Pancreas (tissue), 10 donors: ENCODE results near the gene DENND4A. TPM values are rescaled to one million over a fixed set of nuclear protein-coding genes. Genes with fewer than 3 reads are reported as not detected.

Experiments used
- ATAC-seq, 4 donors: fragments of 200-7000 bp; cut with Tn5 transposase; one replicate each; pipeline versions ENCODE4 v1.8.0 to v1.9.1; 2020; ENCODE audit warnings: mild to moderate bottlenecking in 4 of 4, moderate library complexity in 4 of 4
- DNase-seq, 6 donors: peaks; one replicate each; pipeline ENCODE4 v3.0.0-alpha.2; 2020
- FAIRE-seq: peaks from 2 replicates; lab custom pipeline; 2012; peaks lifted over from hg19 to GRCh38; lab: Jason Lieb, UNC
- H3K27ac ChIP-seq, 4 donors: fragments of 200-600 bp; sonication (generic); 1 replicate in 3 of 4; 2 replicates in 1 of 4; pipeline versions ENCODE4 v1.5.0 to v1.8.0; 2020
- H3K27me3 ChIP-seq, 4 donors: fragments of 200-600 bp; one replicate each; pipeline ENCODE4 v1.8.0; 2021
- H3K36me3 ChIP-seq, 3 donors: fragments of 200-600 bp; sonication (generic) in 1 of 3; one replicate each; pipeline versions ENCODE4 v1.5.0 to v1.8.0; 2020 to 2021
- H3K4me1 ChIP-seq, 3 donors: fragments of 200-600 bp; one replicate each; pipeline ENCODE4 v1.8.0; 2021
- H3K4me3 ChIP-seq, 4 donors: fragments of 200-600 bp; sonication (generic) in 2 of 4; one replicate each; pipeline versions ENCODE4 v1.5.0 to v1.8.0; 2020 to 2021
- H3K9me3 ChIP-seq, 4 donors: fragments of 200-600 bp; one replicate each; pipeline ENCODE4 v1.8.0; 2021
- CTCF ChIP-seq, 4 donors: fragments of 200-600 bp; sonication (generic) in 3 of 4; IDR thresholded peaks; one replicate each; pipeline versions ENCODE4 v1.5.0 to v1.8.0; 2021; ENCODE audit warnings: antibody characterized with exemption in 4 of 4
- WGBS, 2 donors: extraction: QIAGEN DNeasy Blood & Tissue Kit; methylation state at CpG; one replicate each; pipeline ENCODE4 v1.1.7; 2013; 5-methylcytosine and 5-hydroxymethylcytosine counted together
- intact Hi-C, 3 donors: fragments of 100-400 bp; cut with DNase I; formaldehyde crosslinking; loops; one replicate each; pipeline versions ENCODE4 v1.11.1 to v1.14.2; 2022
- polyA plus RNA-seq, 2 donors: library from polyadenylated mRNA; stranded (reverse); fragments of 200-250 nt; gene quantifications; one replicate each; pipeline ENCODE4 v1.2.3, GENCODE V29; 2013
- total RNA-seq, 6 donors: library from RNA; stranded (reverse); fragmentation: NEBNext Ultra II Directional in 4 of 6; extraction: Animal tissue kit (Norgen Biotek cat#: 25700) in 4 of 6; gene quantifications; one replicate each; pipeline versions ENCODE4 v1.2.1 to v1.2.4, GENCODE V29; 2021 to 2023
- donor health status: healthy with polysubstance abuse.
- donor health status: DM: no; HTN: no; CAD: no; lungs with moderate emphysema.
- donor health status: DM: no; HTN: no; CAD: no.
- donor health status: control.
- donor health status: control.
- donor health status: Bipolar disorder and iron deficiency.
- donor health status: DM: yes; HTN: yes; CAD: no.
- donor health status: DM: no; HTN: no; CAD: no.
- donor health status: DM: no; HTN: no; CAD: no.
- donor health status: DM: yes; HTN: yes; CAD: no.

DENND4A gene
- total and polyA plus RNA-seq, 8 donors = 8.6 to 34.5 (median 26.5) TPM

- Histone ChIP-seq H3K4me1 (no peaks in the 10 kb centered on the region), H3K27me3 (no peaks in the 10 kb centered on the region), H3K4me3 (no peak overlapping the region), H3K36me3 (peaks cover 0 to 25% (median 9%) of the 10 kb centered on the region in 3 donors), H3K9me3 (no peaks in the 10 kb centered on the region), H3K27ac (no peak overlapping the region)
- no peak for DNase-seq
- ATAC-seq = no peak
- intact Hi-C loops = no loop called here
- TF ChIP-seq CTCF (IDR thresholded peaks at IDR 0.05) = no peak
- 95 to 100% methylated on average over 1 of the region's 1 CpG for WGBS, 2 donors
- no peak for FAIRE-seq
Measured at GRCh38 chr15:65688462-65688861, 103.6 kb downstream of the DENND4A start.

GRCh38 chr15:65682404-65682911, 109.6 kb downstream of the DENND4A start:
- intact Hi-C loops = no loop called here
- FAIRE-seq = no peak
- no peak overlapping the region for H3K4me3 ChIP-seq
- no peak for TF ChIP-seq CTCF (IDR thresholded peaks at IDR 0.05)
- no peaks in the 10 kb centered on the region for H3K9me3 ChIP-seq
- 78 to 81% methylated on average over 2 of the region's 2 CpGs for WGBS, 2 donors
- H3K36me3 ChIP-seq = no peaks in the 10 kb centered on the region
- no peak for ATAC-seq
- H3K4me1 ChIP-seq = no peaks in the 10 kb centered on the region
- DNase-seq = no peak
- H3K27ac ChIP-seq = no peak overlapping the region
- H3K27me3 ChIP-seq = no peaks in the 10 kb centered on the region

- H3K27ac ChIP-seq = no peak overlapping the region
- no peaks in the 10 kb centered on the region for H3K4me1 ChIP-seq
- intact Hi-C loops = no loop called here
- no peaks in the 10 kb centered on the region for H3K27me3 ChIP-seq
- H3K9me3 ChIP-seq = no peaks in the 10 kb centered on the region
- FAIRE-seq (no peak), ATAC-seq (no peak), DNase-seq (no peak)
- no peak overlapping the region for H3K4me3 ChIP-seq
- no peaks in the 10 kb centered on the region for H3K36me3 ChIP-seq
- 97 to 100% methylated on average over 1 of the region's 1 CpG for WGBS, 2 donors
- no peak for TF ChIP-seq CTCF (IDR thresholded peaks at IDR 0.05)
Measured at GRCh38 chr15:65680544-65680943, 111.5 kb downstream of the DENND4A start.

- 80 to 86% methylated on average over 2 of the region's 2 CpGs for WGBS, 2 donors
- Histone ChIP-seq H3K4me3 (no peak overlapping the region), H3K9me3 (no peaks in the 10 kb centered on the region), H3K27ac (no peak overlapping the region), H3K27me3 (no peaks in the 10 kb centered on the region), H3K4me1 (no peaks in the 10 kb centered on the region), H3K36me3 (peaks cover 0 to 12% (median 5%) of the 10 kb centered on the region in 3 donors)
- ATAC-seq (no peak), DNase-seq (no peak), FAIRE-seq (no peak)
- TF ChIP-seq CTCF (IDR thresholded peaks at IDR 0.05) = no peak
- intact Hi-C loops = no loop called here
Measured at GRCh38 chr15:65676123-65676522, 116.0 kb downstream of the DENND4A start.

GRCh38 chr15:65675551-65675950, 116.5 kb downstream of the DENND4A start:
- Histone ChIP-seq H3K4me3 (no peak overlapping the region), H3K27ac (no peak overlapping the region), H3K9me3 (no peaks in the 10 kb centered on the region), H3K36me3 (peaks cover 0 to 18% (median 6%) of the 10 kb centered on the region in 3 donors), H3K27me3 (no peaks in the 10 kb centered on the region), H3K4me1 (no peaks in the 10 kb centered on the region)
- intact Hi-C loops = no loop called here
- no peak for DNase-seq
- whole genome bisulfite sequencing, 2 donors = 87 to 89% methylated on average over 1 of the region's 1 CpG
- no peak for ATAC-seq
- no peak for FAIRE-seq
- no peak for TF ChIP-seq CTCF (IDR thresholded peaks at IDR 0.05)
